ENCODE results near the gene OMA1. TPM values are rescaled to one million over a fixed set of nuclear protein-coding genes. Genes with fewer than 3 reads are reported as not detected.
A peak's percentile ranks its signal among the peaks of the same experiment; 100 is the strongest.
"Not testable (repeated sequence)": the region's sequence is repeated elsewhere in the genome, so short reads cannot be mapped to it uniquely, and the experiment has no call there.

The OMA1 gene
- total RNA-seq, 4 donors from 2014 or later = 17.9 to 31.5 (median 27.8) TPM

DNA sequence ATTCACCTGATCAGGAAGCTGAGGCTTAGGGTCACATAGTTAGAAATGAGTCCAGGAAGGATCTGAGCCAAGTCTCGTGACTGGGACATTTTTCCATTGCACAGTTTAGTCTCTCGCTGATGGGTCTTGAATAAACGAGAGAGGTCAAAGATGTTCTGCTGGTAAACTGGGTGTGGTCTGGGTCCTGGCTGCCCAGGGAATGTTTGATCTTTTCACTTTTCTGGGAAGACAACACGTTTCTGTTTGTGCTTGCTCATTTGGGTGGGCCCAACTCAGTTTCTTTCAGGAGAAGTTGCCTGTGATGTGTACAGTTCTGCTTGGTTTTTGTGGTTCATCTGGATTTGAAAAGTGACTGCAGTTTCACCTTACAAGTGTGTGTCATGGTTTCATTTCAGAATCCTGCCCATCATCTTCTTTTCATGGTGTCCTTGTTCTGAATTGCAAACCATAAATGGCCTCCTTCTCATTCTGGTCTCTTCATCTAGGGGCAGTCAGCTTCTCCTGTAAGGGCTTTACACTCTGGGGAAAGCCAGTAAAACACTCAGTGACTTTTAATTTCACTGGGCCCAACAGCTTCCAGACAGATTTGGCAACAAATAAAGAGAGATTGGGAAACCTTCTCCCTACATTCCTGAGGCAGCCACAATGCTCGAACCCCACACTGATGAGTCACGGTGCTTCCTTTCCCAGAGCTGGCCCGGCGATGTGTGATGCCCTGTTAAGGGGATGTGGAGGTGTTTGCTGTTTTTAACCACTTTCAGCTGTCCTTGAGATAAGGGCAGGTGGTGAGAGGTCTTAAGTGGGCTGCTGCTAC lies 37.8 kb upstream of the OMA1 start:
- H3K36me3 ChIP-seq = no peaks in the 10 kb centered on the region
- H3K9me3 ChIP-seq = no peaks in the 10 kb centered on the region
- TF ChIP-seq POLR2A (IDR thresholded peaks at IDR 0.05) = no peak
- no peak for TF ChIP-seq EP300 (IDR thresholded peaks at IDR 0.05)
- TF ChIP-seq POLR2AphosphoS5 (IDR thresholded peaks at IDR 0.05) = peak in 2 of 3 donors; percentile 9 to 13
- peak in 1 of 2 donors; percentile 72 for DNase-seq (ENCODE audit: low spot score in 2 of 2)
- H3K4me3 ChIP-seq = no peak overlapping the region
- no peaks in the 10 kb centered on the region for H3K27me3 ChIP-seq
- H3K4me1 ChIP-seq = peaks cover 30% of the 10 kb centered on the region
- peak overlapping the region; percentile 77 for H3K27ac ChIP-seq
- 10% methylated on average over 8 of the region's 8 CpGs for WGBS

DNA sequence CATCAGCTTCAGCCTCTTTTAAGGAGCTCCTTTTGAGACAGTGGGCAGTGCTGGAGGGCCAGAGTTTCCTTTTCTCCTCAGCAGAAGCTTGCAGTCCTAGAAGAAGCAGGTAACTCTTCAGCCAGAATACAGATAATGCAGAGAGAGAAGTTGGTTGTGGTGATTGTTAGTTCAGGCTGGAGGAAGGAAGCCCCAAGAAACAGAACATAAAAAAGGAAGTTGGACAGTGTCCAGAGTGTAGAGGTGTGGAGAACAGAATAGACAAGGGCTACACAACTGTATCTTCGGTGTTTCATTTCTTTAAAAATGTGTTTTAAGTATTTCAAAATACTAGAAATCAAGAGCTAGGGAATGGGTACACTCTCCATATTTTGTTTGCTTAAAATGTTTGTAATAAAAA lies 37.0 kb upstream of the OMA1 start:
- Histone ChIP-seq H3K4me3 (no peak overlapping the region), H3K27me3 (no peaks in the 10 kb centered on the region), H3K27ac (peak overlapping the region; percentile 77), H3K36me3 (no peaks in the 10 kb centered on the region), H3K9me3 (no peaks in the 10 kb centered on the region), H3K4me1 (peaks cover 28% of the 10 kb centered on the region)
- WGBS = 53% methylated on average over 1 of the region's 1 CpG
- TF ChIP-seq POLR2A (IDR thresholded peaks at IDR 0.05) (no peak), EP300 (IDR thresholded peaks at IDR 0.05) (no peak), POLR2AphosphoS5 (IDR thresholded peaks at IDR 0.05) (no peak)
- TF ChIP-seq, protein P1, sequence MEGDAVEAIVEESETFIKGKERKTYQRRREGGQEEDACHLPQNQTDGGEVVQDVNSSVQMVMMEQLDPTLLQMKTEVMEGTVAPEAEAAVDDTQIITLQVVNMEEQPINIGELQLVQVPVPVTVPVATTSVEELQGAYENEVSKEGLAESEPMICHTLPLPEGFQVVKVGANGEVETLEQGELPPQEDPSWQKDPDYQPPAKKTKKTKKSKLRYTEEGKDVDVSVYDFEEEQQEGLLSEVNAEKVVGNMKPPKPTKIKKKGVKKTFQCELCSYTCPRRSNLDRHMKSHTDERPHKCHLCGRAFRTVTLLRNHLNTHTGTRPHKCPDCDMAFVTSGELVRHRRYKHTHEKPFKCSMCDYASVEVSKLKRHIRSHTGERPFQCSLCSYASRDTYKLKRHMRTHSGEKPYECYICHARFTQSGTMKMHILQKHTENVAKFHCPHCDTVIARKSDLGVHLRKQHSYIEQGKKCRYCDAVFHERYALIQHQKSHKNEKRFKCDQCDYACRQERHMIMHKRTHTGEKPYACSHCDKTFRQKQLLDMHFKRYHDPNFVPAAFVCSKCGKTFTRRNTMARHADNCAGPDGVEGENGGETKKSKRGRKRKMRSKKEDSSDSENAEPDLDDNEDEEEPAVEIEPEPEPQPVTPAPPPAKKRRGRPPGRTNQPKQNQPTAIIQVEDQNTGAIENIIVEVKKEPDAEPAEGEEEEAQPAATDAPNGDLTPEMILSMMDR (IDR thresholded peaks at IDR 0.05) = no peak
- no peak for DNase-seq (ENCODE audit: low spot score in 2 of 2)

DNA sequence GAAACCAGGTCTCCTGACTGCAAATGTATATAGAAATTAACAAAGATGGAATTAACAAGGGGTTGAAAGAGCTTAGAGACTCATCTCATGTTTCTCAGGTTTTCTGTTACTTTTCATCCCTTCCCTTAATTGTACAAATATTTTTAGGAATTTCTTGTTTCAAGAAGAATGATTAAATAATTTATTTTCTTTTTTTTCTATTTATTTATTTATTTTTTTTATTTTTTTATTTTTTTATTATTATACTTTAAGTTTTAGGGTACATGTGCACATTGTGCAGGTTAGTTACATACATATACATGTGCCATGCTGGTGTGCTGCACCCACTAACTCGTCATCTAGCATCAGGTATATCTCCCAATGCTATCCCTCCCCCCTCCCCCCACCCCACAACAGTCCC lies 35.6 kb upstream of the OMA1 start:
- WGBS = 93% methylated on average over 1 of the region's 1 CpG
- peaks cover 36% of the 10 kb centered on the region for H3K4me1 ChIP-seq
- not testable (repeated sequence) for H3K4me3 ChIP-seq; H3K27ac ChIP-seq; DNase-seq (ENCODE audit: low spot score in 2 of 2); H3K27me3 ChIP-seq; H3K36me3 ChIP-seq; H3K9me3 ChIP-seq

DNA sequence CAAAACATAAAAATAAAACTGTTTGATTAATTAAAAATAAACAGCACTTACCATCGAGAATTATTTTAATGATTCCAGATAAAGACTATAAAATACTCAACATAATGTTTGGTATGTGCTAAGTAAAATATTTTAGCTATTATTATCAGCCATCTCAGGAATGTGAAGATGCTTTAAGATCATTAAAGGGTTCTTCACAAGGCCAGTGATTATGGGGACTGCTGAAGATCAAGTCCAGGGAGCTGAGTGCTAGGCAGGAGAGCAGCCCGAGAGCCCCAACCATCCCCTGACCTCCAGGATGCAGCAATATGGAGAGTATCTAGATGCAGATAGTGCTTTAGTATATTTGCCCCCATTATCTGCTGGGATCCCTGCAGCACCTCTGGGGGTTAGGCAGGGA lies 35.1 kb upstream of the OMA1 start:
- Histone ChIP-seq H3K36me3 (no peaks in the 10 kb centered on the region), H3K9me3 (no peaks in the 10 kb centered on the region), H3K27ac (no peak overlapping the region), H3K4me1 (peaks cover 40% of the 10 kb centered on the region), H3K27me3 (peaks cover 8% of the 10 kb centered on the region), H3K4me3 (no peak overlapping the region)
- 84% methylated on average over 2 of the region's 2 CpGs for WGBS
- TF ChIP-seq POLR2AphosphoS5 (IDR thresholded peaks at IDR 0.05) = no peak
- no peak for TF ChIP-seq POLR2A (IDR thresholded peaks at IDR 0.05)
- TF ChIP-seq EP300 (IDR thresholded peaks at IDR 0.05) = no peak
- TF ChIP-seq, protein P1 (IDR thresholded peaks at IDR 0.05) = no peak
- no peak for DNase-seq (ENCODE audit: low spot score in 2 of 2)

DNA sequence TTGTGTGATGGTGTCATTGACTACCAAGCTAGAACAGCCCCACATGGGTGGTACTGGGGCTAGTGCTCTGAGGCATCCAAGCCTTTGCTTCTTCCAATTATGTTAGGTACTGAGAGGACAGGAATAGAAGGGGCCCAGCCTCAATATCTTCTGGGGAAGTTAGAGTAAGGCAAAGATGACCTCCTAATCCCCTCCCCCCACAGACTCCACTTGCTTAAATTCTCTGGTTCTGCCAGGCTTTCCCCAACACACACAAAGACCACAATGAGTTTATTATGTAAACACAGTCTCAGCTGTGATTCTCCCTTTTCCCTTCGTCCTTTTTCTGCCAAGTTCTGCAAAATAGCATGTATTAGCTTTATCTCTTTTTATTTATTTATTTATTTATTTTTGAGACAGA lies 33.7 kb upstream of the OMA1 start:
- TF ChIP-seq EP300 (IDR thresholded peaks at IDR 0.05) = no peak
- TF ChIP-seq POLR2A (IDR thresholded peaks at IDR 0.05) = no peak
- no peak for TF ChIP-seq POLR2AphosphoS5 (IDR thresholded peaks at IDR 0.05)
- TF ChIP-seq, protein P1 (IDR thresholded peaks at IDR 0.05) = no peak
- Histone ChIP-seq H3K27me3 (peaks cover 17% of the 10 kb centered on the region), H3K27ac (no peak overlapping the region), H3K9me3 (no peaks in the 10 kb centered on the region), H3K4me1 (peaks cover 42% of the 10 kb centered on the region), H3K36me3 (no peaks in the 10 kb centered on the region), H3K4me3 (no peak overlapping the region)
- DNase-seq (ENCODE audit: low spot score in 2 of 2) = no peak
- WGBS = 56% methylated on average over 1 of the region's 1 CpG

DNA sequence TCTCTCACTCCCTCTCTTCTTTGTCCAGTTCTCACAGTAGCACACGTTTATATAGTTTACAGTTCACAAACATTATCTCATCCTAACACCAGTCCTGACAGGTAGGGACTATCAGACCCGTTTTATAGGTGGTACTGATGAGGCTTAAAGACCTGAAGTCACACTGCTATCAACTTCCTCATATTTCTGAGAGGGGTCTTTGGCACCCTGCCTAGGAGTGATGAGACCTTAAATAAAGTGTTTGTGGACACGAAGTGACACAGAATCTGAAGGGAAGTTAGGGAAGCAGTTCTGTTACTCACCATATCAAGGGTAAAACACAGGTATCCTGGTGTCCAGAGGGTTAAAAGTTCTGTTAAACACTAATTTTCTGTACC lies 31.1 kb upstream of the OMA1 start:
- DNase-seq (ENCODE audit: low spot score in 2 of 2) = no peak
- Histone ChIP-seq H3K9me3 (no peaks in the 10 kb centered on the region), H3K27ac (peak overlapping the region; percentile 97), H3K4me3 (peak overlapping the region; percentile 73), H3K4me1 (peaks cover 33% of the 10 kb centered on the region), H3K36me3 (no peaks in the 10 kb centered on the region), H3K27me3 (peaks cover 21% of the 10 kb centered on the region)
- WGBS = 17% methylated on average over 3 of the region's 3 CpGs
- TF ChIP-seq POLR2AphosphoS5 (IDR thresholded peaks at IDR 0.05) (no peak), POLR2A (IDR thresholded peaks at IDR 0.05) (no peak), EP300 (IDR thresholded peaks at IDR 0.05) (no peak)
- TF ChIP-seq, protein P1 (IDR thresholded peaks at IDR 0.05) = no peak
